GM12878 (cell line): ENCODE results near the gene NCKIPSD. TPM values are rescaled to one million over a fixed set of nuclear protein-coding genes. Genes with fewer than 3 reads are reported as not detected.

Source experiments
- ATAC-seq: fragments of 200-7000 bp; cut with Tn5 transposase; 3 replicates; pipeline ENCODE4 v1.9.1; 2020; ENCODE audit warnings: mild to moderate bottlenecking, moderate library complexity
- BruUV-seq: library from RNA; stranded (reverse); fragments of 400-500 nt; replicated peaks from 2 replicates; lab custom pipeline; 2021; lab: Mats Ljungman, UMichigan
- CTCF ChIA-PET: fragments of 300-600 bp; sonication (Branson Sonifier 250); formaldehyde crosslinking; extraction: SDS; loops from one replicate; lab custom pipeline; 2021; ENCODE audit warnings: inconsistent platforms; lab: Yijun Ruan, JAX
- POLR2A ChIA-PET: fragments of 350-600 bp; formaldehyde crosslinking; extraction: SDS; loops from one replicate; lab custom pipeline; 2021; ENCODE audit warnings: inconsistent platforms; lab: Charles Lee
- RAD21 ChIA-PET: fragments of 300-600 bp; sonication (Branson Sonifier 250); formaldehyde crosslinking; loops from one replicate; lab custom pipeline; 2023; ENCODE audit warnings: antibody characterized with exemption; ENCODE audit not compliant: unreplicated experiment; lab: Charles Lee
- SMC1A ChIA-PET: fragments of 300-600 bp; sonication (Branson Sonifier 250); formaldehyde crosslinking; loops from one replicate; lab custom pipeline; 2023; ENCODE audit not compliant: unreplicated experiment, uncharacterized antibody; lab: Charles Lee
- DNase-seq: peaks from one replicate; pipeline ENCODE4 v3.0.0-alpha.2; 2011; ENCODE audit warnings: low read depth, low spot score
- FAIRE-seq: peaks from 3 replicates; lab custom pipeline; 2011; peaks lifted over from hg19 to GRCh38; lab: Jason Lieb, UNC
- H2AFZ ChIP-seq: 2 replicates; pipeline ENCODE4 v1.6.0; 2011; ENCODE audit warnings: low read depth, low read length, control low read depth; ENCODE audit not compliant: control insufficient read depth
- H3K27ac ChIP-seq: 2 replicates; pipeline ENCODE4 v1.5.1; 2011; ENCODE audit warnings: control low read depth; ENCODE audit not compliant: control insufficient read depth, insufficient read depth
- H3K27me3 ChIP-seq, 2 experiments: replicated peaks in 1 of 2; 2 replicates each; pipeline versions ENCODE4 v1.6.0 to v1.6.1; 2011; ENCODE audit warnings: low read length in 1 of 2; ENCODE audit not compliant: control insufficient read depth in 2 of 2, insufficient read depth in 2 of 2
- H3K36me3 ChIP-seq, 2 experiments: 2 replicates each; pipeline ENCODE4 v1.5.1; 2011; ENCODE audit warnings: low read length in 1 of 2; ENCODE audit not compliant: control insufficient read depth in 2 of 2, insufficient read depth in 2 of 2
- H3K4me1 ChIP-seq: 2 replicates; pipeline ENCODE4 v1.6.1; 2011; ENCODE audit warnings: mild to moderate bottlenecking, low read length, moderate library complexity, mixed read lengths; ENCODE audit not compliant: control insufficient read depth, insufficient read depth
- H3K4me2 ChIP-seq: 2 replicates; pipeline ENCODE4 v1.6.0; 2011; ENCODE audit warnings: control low read depth; ENCODE audit not compliant: control insufficient read depth, insufficient read depth
- H3K4me3 ChIP-seq: fragments of 200-600 bp; sonication (generic); 2 replicates; pipeline ENCODE4 v1.5.1; 2016
- H3K79me2 ChIP-seq: 2 replicates; pipeline ENCODE4 v1.6.0; 2011; ENCODE audit warnings: low read length; ENCODE audit not compliant: control insufficient read depth, insufficient read depth
- H3K9ac ChIP-seq: 2 replicates; pipeline ENCODE4 v1.8.0; 2011; ENCODE audit warnings: low read length, control low read depth, mixed read lengths; ENCODE audit not compliant: control insufficient read depth, insufficient read depth
- H3K9me3 ChIP-seq: replicated peaks from 3 replicates; pipeline ENCODE4 v1.5.1; 2011; ENCODE audit warnings: mild to moderate bottlenecking, low read length; ENCODE audit not compliant: control insufficient read depth, insufficient read depth
- H4K20me1 ChIP-seq: 2 replicates; pipeline ENCODE4 v1.6.0; 2011; ENCODE audit not compliant: control insufficient read depth, insufficient read depth
- BACH1 ChIP-seq: fragments of 450-650 bp; IDR thresholded peaks from 2 replicates; pipeline ENCODE4 v1.6.1; 2017; ENCODE audit warnings: mild to moderate bottlenecking, borderline replicate concordance
- EED ChIP-seq: sonication (generic); IDR thresholded peaks from 2 replicates; pipeline ENCODE4 v1.6.1; 2016; ENCODE audit warnings: antibody characterized with exemption, low read depth
- HCFC1 ChIP-seq: fragments of 150-350 bp; IDR thresholded peaks from 2 replicates; pipeline ENCODE4 v1.6.1; 2014; ENCODE audit warnings: low read length
- IRF4 ChIP-seq: IDR thresholded peaks from 2 replicates; pipeline ENCODE4 v1.6.1; 2011; ENCODE audit warnings: low read depth, low read length
- SIN3A ChIP-seq: IDR thresholded peaks from 2 replicates; pipeline ENCODE4 v1.6.1; 2012; ENCODE audit warnings: low read depth, low read length, improper control_type of control experiment
- SREBF2 ChIP-seq: IDR thresholded peaks from 2 replicates; pipeline ENCODE4 v1.6.1; 2012; ENCODE audit warnings: mild to moderate bottlenecking, low read length
- TAF1 ChIP-seq: IDR thresholded peaks from 2 replicates; pipeline ENCODE4 v1.6.1; 2011; ENCODE audit warnings: mild to moderate bottlenecking, low read depth, low read length, borderline replicate concordance
- ZZZ3 ChIP-seq: IDR thresholded peaks from 2 replicates; pipeline ENCODE4 v1.6.1; 2011; ENCODE audit warnings: low read depth; ENCODE audit not compliant: control insufficient read depth, insufficient read length
- WGBS: methylation state at CpG from one replicate; pipeline ENCODE4 v1.1.6; 2016; ENCODE audit warnings: low lambda C conversion rate; ENCODE audit not compliant: insufficient replicate concordance, insufficient coverage; ENCODE audit errors: missing lambda C conversion rate; 5-methylcytosine and 5-hydroxymethylcytosine counted together
- in situ Hi-C: fragments of 300-500 bp; cut with MboI; formaldehyde crosslinking; loops from 9 replicates; pipeline ENCODE4 v1.14.3; 2018; ENCODE audit warnings: mixed read lengths
- intact Hi-C: fragments of 100-400 bp; cut with micrococcal nuclease; formaldehyde crosslinking; loops from one replicate; pipeline ENCODE4 v1.14.2; 2022; ENCODE audit not compliant: unreplicated experiment
- polyA plus RNA-seq, 11 experiments: library from polyadenylated mRNA; depleted of rRNA in 4 of 11; unstranded in 6 of 11; stranded (reverse) in 5 of 11; fragments of >200 nt; fragmentation: Nextera tagmentation in 4 of 11; fragmentation: Illumina TruSeq in 1 of 11; extraction: Ambion mirVana in 4 of 11; extraction: Trizol in 1 of 11; gene quantifications; 1 replicate in 1 of 11; 2 replicates in 10 of 11; pipeline versions ENCODE4 v1.2.1 to v1.2.3, GENCODE V29; 2011 to 2016; ENCODE audit warnings: inconsistent platforms in 2 of 11, missing spikeins in 2 of 11, low read depth in 1 of 11
- total RNA-seq, 4 experiments: library from RNA; depleted of rRNA in 3 of 4; stranded (reverse); fragments of >200 nt in 3 of 4; fragmentation: Illumina TruSeq in 1 of 4; extraction: Trizol in 1 of 4; gene quantifications; 2 replicates each; pipeline versions ENCODE4 v1.2.1 to v1.2.3, GENCODE V29; 2013 to 2021
- TF ChIP-seq, protein P1 (sequence below): fragments of 450-650 bp; IDR thresholded peaks from 2 replicates; pipeline ENCODE4 v1.6.1; 2014; ENCODE audit warnings: mild to moderate bottlenecking

Gene NCKIPSD
- total and polyA plus RNA-seq, 10 of the 15 experiments (the other 5 are each of a cell fraction or from before 2014, with no cell fraction given): 0.93 to 31.6 (median 15.2) TPM

DNA sequence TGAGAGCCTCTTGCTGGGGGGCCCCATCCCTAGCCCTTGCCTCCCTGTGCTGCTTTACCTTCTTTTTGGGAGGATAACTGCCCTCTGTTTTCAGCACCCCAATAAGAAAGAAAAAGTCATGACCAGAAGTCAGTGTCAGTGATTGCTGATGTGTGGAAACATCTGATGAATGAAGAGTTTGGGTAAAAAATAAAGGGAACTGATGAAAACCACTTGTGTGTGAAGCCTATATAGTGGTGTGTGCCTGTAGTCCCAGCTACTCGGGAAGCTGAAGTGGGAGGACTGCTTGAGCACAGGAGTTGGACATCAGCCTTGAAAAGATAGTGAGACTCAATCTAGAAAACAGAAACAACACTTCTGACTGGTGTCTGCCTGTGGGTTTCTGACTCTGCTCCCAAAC lies 13.2 kb downstream of the NCKIPSD start:
- in situ Hi-C loops: no loop called here
- no peaks in the 10 kb centered on the region for H4K20me1 ChIP-seq
- no peak for ATAC-seq
- H3K4me1 ChIP-seq: no peaks in the 10 kb centered on the region
- no peaks in the 10 kb centered on the region for H3K9me3 ChIP-seq
- POLR2A ChIA-PET: no interaction called here
- peaks cover 2 to 10% of the 10 kb centered on the region in 2 experiments; a peak in 3 of 4 replicates for H3K36me3 ChIP-seq
- WGBS: 15% methylated on average over 1 of the region's 1 CpG
- SMC1A ChIA-PET: no interaction called here
- H3K4me2 ChIP-seq: no peak overlapping the region
- no peaks in the 10 kb centered on the region for H3K27me3 ChIP-seq
- no peak overlapping the region for H2AFZ ChIP-seq
- TF ChIP-seq ZZZ3: no peak
- RAD21 ChIA-PET: no interaction called here
- no peak overlapping the region for H3K4me3 ChIP-seq
- no peak overlapping the region for H3K27ac ChIP-seq
- no peak for FAIRE-seq
- H3K9ac ChIP-seq: no peak overlapping the region
- intact Hi-C loops: no loop called here
- no peaks in the 10 kb centered on the region for H3K79me2 ChIP-seq
- BruUV-seq: no TSS peak
- no peak for DNase-seq
- CTCF ChIA-PET: no interaction called here

GRCh38 chr3:48664929-48665328 lies 20.8 kb downstream of the NCKIPSD start:
- Histone ChIP-seq H3K4me2 (no peak overlapping the region), H3K36me3 (no peaks in the 10 kb centered on the region), H4K20me1 (no peaks in the 10 kb centered on the region), H3K4me1 (peaks cover 9% of the 10 kb centered on the region), H3K4me3 (no peak overlapping the region), H3K9ac (no peak overlapping the region), H3K9me3 (no peaks in the 10 kb centered on the region; the same call in 1 of the 3 replicates), H3K27me3 (peaks cover 0 to 3% of the 10 kb centered on the region in 2 experiments; a peak in 1 of 4 replicates), H2AFZ (no peak overlapping the region), H3K79me2 (no peaks in the 10 kb centered on the region), H3K27ac (no peak overlapping the region)
- POLR2A ChIA-PET: interaction anchor here (0.7 to 1.3 kb wide), 3 partner anchors 109 to 1148 kb away, joined by 3 to 4 read pairs (median 3); partner anchors contain the start of genes PFKFB4 and WDR6
- intact Hi-C loops: no loop called here
- in situ Hi-C loops: no loop called here
- ATAC-seq (no peak), DNase-seq (no peak), FAIRE-seq (no peak)
- TF ChIP-seq TAF1 (no peak), BACH1 (no peak), SREBF2 (no peak), EED (no peak), IRF4 (no peak), SIN3A (no peak), HCFC1 (no peak)
- TF ChIP-seq, protein P1, sequence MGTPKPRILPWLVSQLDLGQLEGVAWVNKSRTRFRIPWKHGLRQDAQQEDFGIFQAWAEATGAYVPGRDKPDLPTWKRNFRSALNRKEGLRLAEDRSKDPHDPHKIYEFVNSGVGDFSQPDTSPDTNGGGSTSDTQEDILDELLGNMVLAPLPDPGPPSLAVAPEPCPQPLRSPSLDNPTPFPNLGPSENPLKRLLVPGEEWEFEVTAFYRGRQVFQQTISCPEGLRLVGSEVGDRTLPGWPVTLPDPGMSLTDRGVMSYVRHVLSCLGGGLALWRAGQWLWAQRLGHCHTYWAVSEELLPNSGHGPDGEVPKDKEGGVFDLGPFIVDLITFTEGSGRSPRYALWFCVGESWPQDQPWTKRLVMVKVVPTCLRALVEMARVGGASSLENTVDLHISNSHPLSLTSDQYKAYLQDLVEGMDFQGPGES: no peak
- BruUV-seq: no TSS peak
- SMC1A ChIA-PET: no interaction called here
- CTCF ChIA-PET: interaction anchor here (1.1 to 2.2 kb wide), 4 partner anchors 13 to 51 kb away, joined by 3 to 6 read pairs (median 4); no protein-coding TSS in a partner anchor
- RAD21 ChIA-PET: no interaction called here
- 98% methylated on average over 4 of the region's 4 CpGs for WGBS
